HG02885 (cell line): ENCODE measurements around the gene WARS2.
"Not testable (repeated sequence)": the region's sequence is repeated elsewhere in the genome, so short reads cannot be mapped to it uniquely, and the experiment has no call there.

Source experiments
- ATAC-seq: cut with Tn5 transposase; IDR thresholded peaks from one replicate; pipeline ENCODE4 v1.9.1; 2021; ENCODE audit warnings: mild to moderate bottlenecking; ENCODE audit not compliant: unreplicated experiment, poor library complexity

The WARS2 gene

GRCh38 chr1:119141020-119141424, 569 bp upstream of the WARS2 start:
- no peak for ATAC-seq

- ATAC-seq, result peak; percentile 38
Measured at GRCh38 chr1:119139857-119140176, 636 bp downstream of the WARS2 start.

- ATAC-seq, result peak; percentile 28
Measured at GRCh38 chr1:119139403-119139802, 1.1 kb downstream of the WARS2 start.

- ATAC-seq, result no peak
Measured at GRCh38 chr1:119136401-119136800, 4.1 kb downstream of the WARS2 start.

GRCh38 chr1:119133987-119134386, 6.5 kb downstream of the WARS2 start:
- ATAC-seq, result no peak

- no peak for ATAC-seq
Measured at GRCh38 chr1:119132179-119132578, 8.3 kb downstream of the WARS2 start.

GRCh38 chr1:119125874-119126273, 14.6 kb downstream of the WARS2 start:
- ATAC-seq, result no peak

- ATAC-seq, result no peak
Measured at GRCh38 chr1:119124764-119125163, 15.7 kb downstream of the WARS2 start.

GRCh38 chr1:119121872-119122271, 18.6 kb downstream of the WARS2 start:
- not testable (repeated sequence) for ATAC-seq

GRCh38 chr1:119116725-119117124, 23.7 kb downstream of the WARS2 start:
- ATAC-seq, result no peak

- no peak for ATAC-seq
Measured at GRCh38 chr1:119115736-119116135, 24.7 kb downstream of the WARS2 start.

GRCh38 chr1:119115311-119115710, 25.1 kb downstream of the WARS2 start:
- no peak for ATAC-seq

- no peak for ATAC-seq
Measured at GRCh38 chr1:119114786-119115185, 25.7 kb downstream of the WARS2 start.

GRCh38 chr1:119112791-119113190, 27.7 kb downstream of the WARS2 start:
- no peak for ATAC-seq

GRCh38 chr1:119112244-119112643, 28.2 kb downstream of the WARS2 start:
- no peak for ATAC-seq

- no peak for ATAC-seq
Measured at GRCh38 chr1:119108988-119109387, 31.5 kb downstream of the WARS2 start.

GRCh38 chr1:119103764-119104163, 36.7 kb downstream of the WARS2 start:
- no peak for ATAC-seq

GRCh38 chr1:119102051-119102450, 38.4 kb downstream of the WARS2 start:
- ATAC-seq, result no peak

- no peak for ATAC-seq
Measured at GRCh38 chr1:119101563-119101962, 38.9 kb downstream of the WARS2 start.

- ATAC-seq, result no peak
Measured at GRCh38 chr1:119099775-119100174, 40.7 kb downstream of the WARS2 start.

GRCh38 chr1:119097380-119097779, 43.1 kb downstream of the WARS2 start:
- no peak for ATAC-seq

- peak; percentile 46 for ATAC-seq
Measured at GRCh38 chr1:119093721-119094120, 46.7 kb downstream of the WARS2 start.

GRCh38 chr1:119091618-119092017, 48.8 kb downstream of the WARS2 start:
- no peak for ATAC-seq
